Measurements from ENCODE around the gene TOM1L1.

Gene TOM1L1

GRCh38 chr17:54899201-54899600, 1.5 kb upstream of the TOM1L1 start:
- DNase-seq (ENCODE audit: low read depth in 2 of 2): no peak

GRCh38 chr17:54899721-54900456, 763 bp upstream of the TOM1L1 start:
- no peak for DNase-seq (ENCODE audit: low read depth in 2 of 2)

DNA sequence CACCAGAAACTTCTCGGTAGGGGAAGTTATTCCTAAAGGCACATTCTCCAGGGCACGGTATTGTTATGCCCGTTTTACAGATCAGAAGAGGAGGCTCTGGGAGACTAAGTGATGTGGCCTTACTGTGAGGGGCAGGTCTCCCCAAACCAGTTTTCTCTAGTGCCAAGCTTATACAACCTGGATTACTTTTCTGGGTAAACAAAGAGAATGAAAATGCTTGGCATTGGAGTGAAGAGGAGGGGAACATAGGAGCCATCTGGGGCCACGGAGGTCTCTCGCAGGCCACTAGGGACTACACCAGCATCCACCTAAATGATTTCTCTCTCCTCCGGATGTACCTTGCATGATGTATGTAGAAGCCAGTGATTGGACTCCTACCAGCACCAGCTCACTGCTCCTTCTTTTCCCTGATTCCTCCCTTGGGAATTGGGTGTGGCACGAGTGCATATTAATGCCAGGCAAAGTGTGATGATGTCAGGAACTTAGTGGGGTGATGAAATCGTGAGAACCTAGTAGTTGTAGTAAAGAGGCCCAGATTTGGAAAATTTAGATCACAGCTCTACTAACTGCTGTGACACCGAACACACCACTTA, 674 bp downstream of the TOM1L1 start:
- no peak for DNase-seq (ENCODE audit: low read depth in 2 of 2)

DNA sequence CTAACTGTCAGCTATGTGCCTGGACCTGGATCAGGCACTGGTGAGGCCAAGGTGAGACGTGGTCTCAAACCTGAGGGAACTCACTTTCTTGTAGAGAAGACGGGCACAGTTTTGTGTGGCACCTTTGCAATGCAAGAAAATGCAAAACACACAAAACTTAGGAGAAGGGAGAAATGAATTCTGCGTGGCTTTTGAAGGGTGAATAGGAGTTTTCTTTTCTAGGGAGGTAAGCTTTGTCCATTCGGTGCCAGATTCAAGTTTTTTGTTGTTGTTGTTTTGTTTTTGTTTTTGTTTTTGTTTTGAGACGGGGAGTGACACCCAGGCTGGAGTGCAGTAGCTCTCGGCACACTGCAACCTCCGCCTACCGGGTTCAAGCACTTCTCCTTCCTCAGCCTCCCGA, 1.4 kb downstream of the TOM1L1 start:
- no peak for DNase-seq (ENCODE audit: low read depth in 2 of 2)

DNA sequence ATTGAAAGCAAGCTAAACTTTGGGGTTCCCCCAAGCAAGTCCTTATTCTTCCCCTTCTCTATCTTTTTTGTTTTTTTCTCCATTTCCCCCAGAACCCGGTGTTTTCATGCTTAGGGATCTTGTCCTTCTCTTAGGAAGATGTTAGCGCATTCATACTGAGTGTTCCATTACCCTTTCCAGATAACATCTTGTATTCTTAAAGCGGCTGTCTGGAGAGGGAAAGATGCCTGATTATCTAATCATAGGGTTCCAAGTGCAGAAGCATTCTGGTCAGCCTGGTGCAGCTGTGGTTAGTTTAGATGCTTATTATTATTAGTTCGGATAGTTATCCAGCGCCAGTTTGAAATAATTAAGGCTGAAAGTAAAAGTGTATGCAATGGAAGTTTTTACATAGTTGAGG, 2.0 kb downstream of the TOM1L1 start:
- DNase-seq (ENCODE audit: low read depth in 2 of 2): no peak

DNA sequence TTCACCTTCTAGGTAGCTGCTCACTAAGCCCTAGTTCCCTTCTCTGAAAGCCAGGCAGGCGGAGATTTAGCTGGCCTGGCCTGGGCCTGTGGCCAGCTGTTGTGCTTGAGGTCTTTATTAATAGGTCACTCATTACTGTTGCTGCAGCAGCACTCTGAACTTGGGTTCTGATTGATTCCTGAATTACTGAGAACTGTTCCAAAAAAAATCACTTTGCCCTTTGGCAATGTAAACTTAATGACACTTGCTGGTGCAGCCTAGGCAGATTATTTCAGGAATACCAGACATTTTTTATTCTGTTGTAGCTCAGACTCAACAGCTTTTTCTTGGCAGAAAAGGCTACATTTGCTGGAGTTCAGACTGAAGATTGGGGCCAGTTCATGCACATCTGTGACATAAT, 2.7 kb downstream of the TOM1L1 start:
- no peak for DNase-seq (ENCODE audit: low read depth in 2 of 2)

GRCh38 chr17:54906683-54907082, 6.0 kb downstream of the TOM1L1 start:
- no peak for DNase-seq (ENCODE audit: low read depth in 2 of 2)

DNA sequence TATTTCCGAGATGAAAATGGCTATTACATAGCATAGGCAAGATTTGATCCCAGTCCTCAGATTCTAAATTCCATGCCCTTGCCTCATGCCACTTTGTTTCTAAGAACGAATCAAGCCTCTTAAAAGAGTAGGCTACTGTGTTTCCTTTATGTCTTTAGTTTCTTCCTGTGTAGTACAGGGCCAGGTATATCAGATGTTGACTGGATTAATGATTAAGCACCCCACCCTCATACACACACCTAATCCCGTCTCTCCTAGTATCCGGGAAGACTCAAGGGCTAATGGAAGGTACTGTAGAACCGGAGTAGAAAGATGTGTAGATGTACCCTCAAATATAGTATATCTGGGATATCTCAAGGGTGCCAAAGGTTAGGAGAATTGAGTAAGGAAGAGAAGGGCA, 6.7 kb downstream of the TOM1L1 start:
- DNase-seq (ENCODE audit: low read depth in 2 of 2): no peak

DNA sequence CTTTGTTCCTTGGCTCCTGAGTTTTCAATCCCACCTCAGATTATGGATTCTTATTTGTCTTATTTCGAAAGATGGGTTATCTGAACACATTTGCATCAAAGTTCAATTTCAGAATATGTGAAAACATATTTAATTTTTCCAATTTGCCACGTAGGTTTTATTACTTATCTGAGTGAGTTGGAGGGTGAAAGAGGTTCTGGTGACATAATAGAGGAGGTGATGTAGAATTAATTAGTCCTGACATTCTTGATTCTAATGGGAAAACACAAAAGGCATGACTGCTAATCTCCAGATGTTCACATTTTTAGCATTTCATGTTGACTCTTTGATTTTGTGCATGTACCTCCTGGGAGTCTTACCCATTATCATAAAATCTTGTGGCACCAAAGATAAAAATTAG, 9.1 kb downstream of the TOM1L1 start:
- no peak for DNase-seq (ENCODE audit: low read depth in 2 of 2)

GRCh38 chr17:54916721-54917120, 16.1 kb downstream of the TOM1L1 start:
- no peak for DNase-seq (ENCODE audit: low read depth in 2 of 2)

DNA sequence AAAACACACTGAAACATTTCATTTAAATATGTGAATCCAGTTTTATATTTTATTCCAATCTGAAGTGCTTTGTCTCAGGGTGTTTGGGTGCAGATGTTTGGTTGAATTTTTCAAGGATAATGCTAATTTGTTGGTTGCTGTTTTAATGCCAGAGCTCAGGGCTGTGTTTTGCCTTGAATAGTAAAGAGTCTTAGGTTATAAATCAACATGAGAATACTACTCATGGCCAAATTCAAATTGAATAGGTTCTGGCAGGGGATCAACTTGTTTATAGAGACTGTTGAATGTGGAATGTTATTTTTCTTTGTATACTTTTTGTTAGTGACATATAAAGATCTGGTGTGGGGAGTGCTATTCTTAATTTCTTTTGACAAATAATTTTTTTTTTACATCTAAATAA, 18.8 kb downstream of the TOM1L1 start:
- DNase-seq (ENCODE audit: low read depth in 2 of 2): no peak

DNA sequence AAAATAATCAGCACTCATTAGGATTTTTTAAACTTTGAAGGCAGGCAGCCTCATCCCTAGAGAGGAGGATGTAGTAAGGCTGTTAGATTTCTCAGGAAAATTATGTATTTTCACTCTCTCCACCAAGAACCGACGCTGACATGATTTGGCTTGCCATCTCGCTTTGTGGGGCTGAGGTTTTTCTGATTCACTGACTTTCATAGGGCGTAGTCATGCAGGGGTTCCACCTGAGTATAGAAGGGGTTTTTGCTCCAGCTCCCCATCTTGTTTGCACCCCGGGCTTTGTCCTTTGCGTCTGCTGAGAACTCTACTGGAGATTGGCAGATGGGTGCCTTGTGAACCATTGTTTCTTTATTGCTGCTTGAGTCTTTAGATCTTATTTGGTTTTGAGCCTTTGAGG, 20.2 kb downstream of the TOM1L1 start:
- no peak for DNase-seq (ENCODE audit: low read depth in 2 of 2)

GRCh38 chr17:54924405-54924804, 23.8 kb downstream of the TOM1L1 start:
- no peak for DNase-seq (ENCODE audit: low read depth in 2 of 2)

GRCh38 chr17:54927525-54927924, 26.9 kb downstream of the TOM1L1 start:
- DNase-seq (ENCODE audit: low read depth in 2 of 2): no peak

- no peak for DNase-seq (ENCODE audit: low read depth in 2 of 2)
Observed at GRCh38 chr17:54932711-54933110, 32.1 kb downstream of the TOM1L1 start.

DNA sequence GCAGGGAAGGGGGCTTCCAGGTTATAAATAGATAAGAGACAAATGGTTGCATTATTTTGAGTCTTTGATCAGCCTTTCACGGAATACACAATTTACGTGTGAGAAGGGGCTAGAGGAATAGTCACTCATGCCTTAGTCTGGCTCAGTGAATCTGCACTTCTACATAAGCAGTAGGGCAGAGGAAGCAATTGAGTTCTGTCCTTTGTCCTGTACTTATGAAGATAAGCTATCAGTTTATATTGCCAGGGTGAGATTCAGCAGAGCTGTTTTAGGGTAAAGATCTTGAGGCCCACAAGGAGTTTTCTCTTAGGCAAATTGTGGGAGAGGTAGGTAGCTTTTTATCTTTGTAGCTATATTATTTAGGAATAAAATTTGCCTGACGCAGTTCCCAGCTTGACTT, 33.3 kb downstream of the TOM1L1 start:
- no peak for DNase-seq (ENCODE audit: low read depth in 2 of 2)

- no peak for DNase-seq (ENCODE audit: low read depth in 2 of 2)
Observed at GRCh38 chr17:54935471-54935870, 34.8 kb downstream of the TOM1L1 start.

DNA sequence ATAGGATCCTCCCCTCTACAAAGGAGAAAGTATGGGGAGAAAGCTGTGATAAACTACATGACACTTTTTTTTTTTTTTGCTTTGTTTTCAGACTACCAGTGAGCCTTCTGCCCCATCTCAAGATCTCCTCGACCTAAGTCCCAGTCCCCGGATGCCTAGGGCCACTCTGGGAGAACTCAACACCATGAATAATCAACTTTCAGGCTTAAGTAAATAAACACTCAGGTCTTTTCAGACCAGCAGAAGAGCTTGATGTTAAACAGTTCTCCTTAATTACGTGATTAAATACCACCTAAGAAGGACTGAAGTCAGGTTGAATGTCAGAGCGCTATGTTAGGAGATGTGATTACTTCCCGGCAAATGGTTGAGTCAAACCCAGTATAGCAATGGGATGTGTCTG, 36.4 kb downstream of the TOM1L1 start:
- no peak for DNase-seq (ENCODE audit: low read depth in 2 of 2)

DNA sequence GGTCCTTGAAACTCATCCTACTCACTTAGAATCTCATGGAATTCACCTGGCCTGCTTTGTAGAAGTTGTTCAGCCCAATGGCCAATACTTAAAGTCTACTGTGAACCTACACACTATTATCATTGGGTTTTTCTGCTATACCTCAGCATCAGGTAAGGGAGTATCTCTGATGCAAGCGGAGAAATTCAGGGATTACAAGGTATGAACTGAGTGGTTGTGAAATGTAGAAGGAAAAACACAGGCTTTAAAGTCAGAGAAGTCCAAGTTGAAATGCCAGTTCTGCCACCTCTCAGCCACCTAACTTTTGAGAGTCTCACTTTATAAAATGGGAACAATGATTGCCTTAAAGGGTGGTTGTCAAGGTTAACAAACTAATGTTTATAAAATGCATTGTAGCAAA, 36.8 kb downstream of the TOM1L1 start:
- no peak for DNase-seq (ENCODE audit: low read depth in 2 of 2)

- no peak for DNase-seq (ENCODE audit: low read depth in 2 of 2)
Observed at GRCh38 chr17:54941285-54941684, 40.6 kb downstream of the TOM1L1 start.

DNA sequence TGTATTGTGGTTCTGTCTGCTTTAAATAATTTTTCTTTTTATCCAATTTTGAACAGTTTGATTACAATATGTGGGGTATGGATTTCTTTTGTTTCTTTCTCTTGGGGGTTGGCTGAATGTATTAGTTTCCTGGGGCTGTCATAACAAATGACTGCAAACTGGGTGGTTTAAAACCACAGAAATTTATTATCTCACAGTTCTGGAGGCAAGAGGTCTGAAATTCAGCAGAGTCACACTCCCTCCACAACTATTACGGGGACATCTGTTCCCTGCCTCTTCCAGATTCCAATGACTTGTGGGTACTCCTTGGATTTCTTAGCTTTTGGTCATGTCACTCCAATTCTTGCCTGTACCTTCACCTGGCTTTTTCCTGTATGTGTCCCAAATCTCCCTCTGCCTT, 44.1 kb downstream of the TOM1L1 start:
- no peak for DNase-seq (ENCODE audit: low read depth in 2 of 2)

DNA sequence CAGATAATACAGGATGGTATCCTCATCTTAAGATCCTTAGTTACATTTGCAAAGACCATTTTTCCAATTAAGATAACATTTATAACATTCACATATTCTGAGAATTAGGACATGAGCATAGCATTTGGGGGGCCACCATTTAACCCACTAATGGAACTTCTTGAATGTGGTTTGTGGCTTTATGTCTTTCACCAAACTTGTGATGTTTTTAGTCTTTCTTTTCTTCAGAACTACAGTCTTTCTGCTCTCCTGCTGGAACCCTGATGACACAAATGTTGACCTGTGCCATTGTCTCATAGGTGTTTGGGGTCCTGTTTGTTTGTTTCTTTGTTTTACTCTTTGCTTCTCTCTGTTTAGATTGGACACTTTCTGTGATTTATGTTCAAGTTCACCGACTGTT, 44.6 kb downstream of the TOM1L1 start:
- DNase-seq (ENCODE audit: low read depth in 2 of 2): no peak

DNA sequence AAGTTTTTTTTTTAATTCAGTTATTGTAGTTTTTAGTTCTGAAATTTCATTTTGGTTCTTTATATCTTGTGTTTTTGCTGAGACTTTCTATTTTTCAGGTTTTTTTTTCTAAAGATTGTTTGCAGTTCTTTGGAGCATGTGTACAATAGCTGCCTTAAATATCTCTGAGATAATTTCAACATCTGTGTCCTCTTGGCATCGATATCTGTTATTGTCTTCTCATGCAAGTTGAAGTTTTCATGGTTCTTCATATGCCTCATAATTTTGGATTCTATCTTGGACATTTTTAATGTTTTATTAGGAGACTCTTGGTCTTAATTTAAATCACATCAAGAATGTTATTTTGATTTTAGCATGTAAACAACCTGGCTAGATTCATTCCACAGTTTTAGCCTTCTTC, 45.0 kb downstream of the TOM1L1 start:
- no peak for DNase-seq (ENCODE audit: low read depth in 2 of 2)

DNA sequence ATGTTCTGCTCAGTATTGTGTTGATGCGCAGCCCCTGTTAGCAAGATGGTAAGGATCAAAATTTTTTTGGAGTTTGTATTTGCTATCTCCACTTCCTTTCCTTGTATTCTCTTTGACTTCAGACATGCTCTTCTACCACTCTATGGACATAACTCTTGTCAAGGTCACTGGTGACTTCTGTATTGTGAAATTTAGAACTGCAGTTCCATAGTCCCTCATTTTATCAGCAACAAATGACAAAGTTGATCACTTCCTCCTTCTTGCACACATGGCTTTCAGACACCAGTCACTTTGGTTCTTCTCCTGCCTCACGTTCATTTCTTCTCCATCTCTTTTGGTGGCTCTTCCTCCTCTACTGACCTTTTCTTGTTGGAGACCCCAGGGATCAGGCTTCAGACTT, 46.7 kb downstream of the TOM1L1 start:
- no peak for DNase-seq (ENCODE audit: low read depth in 2 of 2)
